ENCODE data around the gene CBX1.

DNA sequence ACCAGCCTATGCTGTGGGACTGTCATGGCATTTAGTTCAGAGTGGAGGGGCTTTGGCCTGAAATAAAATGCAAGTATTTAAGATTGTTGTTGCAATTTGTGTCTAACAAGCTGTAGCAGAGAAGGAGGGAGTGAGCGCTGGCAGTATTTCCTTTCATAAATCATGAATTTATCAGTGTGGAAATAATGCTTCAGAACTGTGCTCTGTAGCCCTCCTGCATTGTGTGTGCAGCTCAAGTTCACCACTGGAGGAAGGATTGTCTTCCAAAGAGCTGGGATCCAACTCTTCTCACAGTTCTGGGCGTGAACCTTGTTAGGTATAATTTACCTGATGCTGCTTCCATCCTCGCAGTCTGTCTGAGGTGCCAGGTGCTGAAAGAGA is 21.4 kb upstream of the CBX1 start:
- no peak for TF ChIP-seq MAX (IDR thresholded peaks at IDR 0.05; ENCODE audit: insufficient read depth, insufficient read length)
- TF ChIP-seq CTCF (IDR thresholded peaks at IDR 0.05; ENCODE audit: extremely low read depth in 1 of 2, insufficient read depth in 1 of 2, low read depth in 1 of 2, low read length in 2 of 2) = no peak
- no peak for TF ChIP-seq EZH2 (IDR thresholded peaks at IDR 0.05; ENCODE audit: borderline replicate concordance, low read depth, low read length, severe bottlenecking)
- TF ChIP-seq POLR2A (IDR thresholded peaks at IDR 0.05; ENCODE audit: low read depth, low read length) = no peak
- no peak for TF ChIP-seq MYC (IDR thresholded peaks at IDR 0.05; ENCODE audit: low read depth, low read length)
